PC-3 (cell line): ENCODE results near the gene MCF2L2.

ENCODE experiments used
- EZH2 ChIP-seq: fragments of 300-600 bp; sonication (generic); IDR thresholded peaks from one replicate; pipeline ENCODE4 v1.6.1; 2017; ENCODE audit warnings: antibody characterized with exemption, mild to moderate bottlenecking, low read length; ENCODE audit not compliant: unreplicated experiment
- TF ChIP-seq, protein P1 (sequence below): fragments of 300-600 bp; sonication (generic); conservative IDR thresholded peaks from 2 replicates; pipeline ENCODE4 v1.5.1; 2017; ENCODE audit warnings: antibody characterized with exemption, low read depth, mild to moderate bottlenecking, low read length

DNA sequence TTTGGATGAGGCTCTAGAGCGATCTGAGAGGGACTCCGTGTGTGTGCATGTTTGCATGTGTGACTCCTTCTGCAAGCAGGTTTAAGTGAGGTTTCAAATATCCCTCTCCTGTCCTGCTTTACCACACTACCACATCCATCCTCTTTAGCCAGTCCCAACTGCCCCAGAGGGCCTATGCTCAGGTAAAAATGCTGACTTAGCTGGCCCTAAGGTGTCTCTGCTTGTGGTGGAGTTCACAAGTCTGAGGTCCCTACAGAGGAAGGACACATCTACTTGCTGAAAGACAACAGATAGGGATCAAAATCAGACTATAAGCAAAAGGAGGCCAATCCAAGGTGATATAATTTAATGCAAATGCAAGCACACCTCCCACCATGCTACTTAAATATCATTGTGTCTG lies 88.2 kb downstream of the MCF2L2 start:
- TF ChIP-seq, protein P1, sequence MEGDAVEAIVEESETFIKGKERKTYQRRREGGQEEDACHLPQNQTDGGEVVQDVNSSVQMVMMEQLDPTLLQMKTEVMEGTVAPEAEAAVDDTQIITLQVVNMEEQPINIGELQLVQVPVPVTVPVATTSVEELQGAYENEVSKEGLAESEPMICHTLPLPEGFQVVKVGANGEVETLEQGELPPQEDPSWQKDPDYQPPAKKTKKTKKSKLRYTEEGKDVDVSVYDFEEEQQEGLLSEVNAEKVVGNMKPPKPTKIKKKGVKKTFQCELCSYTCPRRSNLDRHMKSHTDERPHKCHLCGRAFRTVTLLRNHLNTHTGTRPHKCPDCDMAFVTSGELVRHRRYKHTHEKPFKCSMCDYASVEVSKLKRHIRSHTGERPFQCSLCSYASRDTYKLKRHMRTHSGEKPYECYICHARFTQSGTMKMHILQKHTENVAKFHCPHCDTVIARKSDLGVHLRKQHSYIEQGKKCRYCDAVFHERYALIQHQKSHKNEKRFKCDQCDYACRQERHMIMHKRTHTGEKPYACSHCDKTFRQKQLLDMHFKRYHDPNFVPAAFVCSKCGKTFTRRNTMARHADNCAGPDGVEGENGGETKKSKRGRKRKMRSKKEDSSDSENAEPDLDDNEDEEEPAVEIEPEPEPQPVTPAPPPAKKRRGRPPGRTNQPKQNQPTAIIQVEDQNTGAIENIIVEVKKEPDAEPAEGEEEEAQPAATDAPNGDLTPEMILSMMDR, result no peak
- TF ChIP-seq EZH2, result no peak
